Upper lobe of left lung (tissue), 4 donors: ENCODE measurements around the gene RALGAPA2.

Experiments
- CTCF ChIP-seq, 6 experiments: fragments of 450-650 bp in 4 of 6; fragments of 200-600 bp in 2 of 6; sonication (generic) in 2 of 6; IDR thresholded peaks; one replicate each; pipeline ENCODE4 v1.5.1; 2016 to 2019; ENCODE audit warnings: antibody characterized with exemption in 6 of 6
- POLR2A ChIP-seq, 4 donors: fragments of 450-650 bp; IDR thresholded peaks; one replicate each; pipeline ENCODE4 v1.5.1; 2016 to 2017; ENCODE audit warnings: antibody characterized with exemption in 4 of 4, mild to moderate bottlenecking in 2 of 4
- POLR2AphosphoS5 ChIP-seq, 2 donors: sonication (generic); formaldehyde crosslinking; IDR thresholded peaks; one replicate each; pipeline ENCODE4 v1.5.1; 2017; ENCODE audit warnings: antibody characterized with exemption in 2 of 2

GRCh38 chr20:20624914-20625313, 87.5 kb downstream of the RALGAPA2 start:
- TF ChIP-seq CTCF (IDR thresholded peaks at IDR 0.05): no peak
- TF ChIP-seq POLR2AphosphoS5 (IDR thresholded peaks at IDR 0.05): no peak
- TF ChIP-seq POLR2A (IDR thresholded peaks at IDR 0.05): no peak
